Raji (cell line): ENCODE results near the gene EHBP1.

Experiments used
- POLR2A ChIP-seq: IDR thresholded peaks from 2 replicates; pipeline ENCODE4 v1.6.1; 2011; ENCODE audit warnings: low read depth, low read length, control low read depth; ENCODE audit not compliant: insufficient read depth

The EHBP1 gene

DNA sequence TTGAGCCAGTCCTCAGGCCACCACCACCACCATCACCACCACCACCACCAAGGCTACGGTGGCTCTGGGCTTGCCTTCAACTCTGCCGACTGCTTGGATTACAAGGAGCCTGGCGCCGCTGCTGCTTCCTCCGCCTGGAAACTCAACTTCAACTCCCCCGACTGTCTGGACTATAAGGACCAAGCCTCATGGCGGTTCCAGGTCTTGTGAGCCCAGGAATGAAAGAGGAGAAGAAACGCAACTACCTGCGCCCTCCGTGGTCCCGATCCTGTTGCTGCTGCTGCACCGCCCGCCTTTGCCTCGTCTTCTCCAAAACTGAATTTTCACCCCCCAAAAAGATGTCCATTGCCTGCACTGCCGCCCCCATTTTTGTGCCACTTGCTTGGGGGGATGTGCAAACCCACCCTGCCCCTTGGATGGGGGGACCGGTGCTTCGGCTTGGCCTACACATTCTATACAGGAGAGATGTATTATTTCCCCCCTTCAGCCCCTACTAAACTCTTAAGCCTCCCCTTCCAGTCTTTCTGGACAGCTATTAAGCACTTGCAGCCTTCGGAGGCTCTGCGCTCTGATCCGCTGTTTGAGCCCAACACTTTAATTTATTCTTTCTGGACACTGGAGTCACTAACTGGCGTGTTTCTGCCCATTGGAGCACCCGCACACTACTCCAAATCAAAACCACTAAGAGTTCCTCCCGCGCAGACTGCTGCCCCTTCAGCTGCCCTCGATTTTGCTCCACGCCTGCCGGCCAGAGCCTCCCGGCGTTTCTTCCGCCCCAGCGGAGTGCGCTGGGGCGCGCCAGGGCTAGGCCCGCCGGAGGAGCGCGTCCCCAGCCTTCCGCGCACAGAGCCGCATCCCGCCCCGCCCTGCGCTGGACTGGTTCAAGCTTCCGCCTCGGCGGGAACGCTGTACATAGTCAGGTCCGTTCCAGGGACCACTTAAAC, 350.9 kb downstream of the EHBP1 start:
- no peak for TF ChIP-seq POLR2A

DNA sequence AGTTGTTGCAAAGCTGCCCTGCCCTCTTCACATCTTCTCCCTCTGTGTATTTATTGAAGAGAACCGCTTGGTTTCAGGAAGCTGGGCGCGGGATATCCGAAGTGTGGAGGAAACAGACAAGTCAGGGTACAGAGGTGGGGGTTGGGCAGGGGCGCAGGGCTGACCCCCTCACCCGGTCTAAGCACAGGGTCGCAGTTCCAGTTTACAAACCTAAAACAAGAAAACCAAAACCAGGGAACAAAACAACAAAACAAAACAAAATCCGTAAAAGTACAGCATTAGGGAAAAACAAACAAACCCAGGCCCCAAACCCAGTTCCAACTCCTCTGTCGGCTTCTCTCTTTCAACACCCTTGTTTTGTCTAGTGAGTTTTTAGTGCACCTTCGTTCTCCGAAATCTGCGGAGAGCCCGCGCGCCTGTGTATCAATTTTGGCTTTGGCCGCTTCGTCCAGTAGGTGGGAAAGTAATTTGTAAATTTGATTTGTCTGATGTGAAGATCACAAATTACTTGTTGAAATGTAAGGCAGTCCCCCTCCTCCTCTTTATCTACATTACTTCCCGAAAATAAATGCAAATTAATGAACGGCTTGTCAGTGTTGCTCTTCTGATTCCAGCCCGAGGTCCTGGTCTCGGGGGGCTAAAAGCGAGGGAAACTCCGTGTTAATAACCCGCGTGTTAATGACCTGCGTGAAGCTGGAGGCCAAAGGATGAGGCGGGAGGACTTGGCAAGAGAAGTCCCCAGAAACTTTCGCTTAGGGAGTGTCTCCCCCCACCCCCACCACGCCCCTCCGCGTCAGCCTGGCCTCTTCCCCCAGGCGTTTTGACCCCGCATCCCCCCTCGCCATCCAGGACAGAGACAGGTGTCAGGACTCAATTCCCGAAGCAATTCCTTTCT, 352.0 kb downstream of the EHBP1 start:
- TF ChIP-seq POLR2A = no peak

DNA sequence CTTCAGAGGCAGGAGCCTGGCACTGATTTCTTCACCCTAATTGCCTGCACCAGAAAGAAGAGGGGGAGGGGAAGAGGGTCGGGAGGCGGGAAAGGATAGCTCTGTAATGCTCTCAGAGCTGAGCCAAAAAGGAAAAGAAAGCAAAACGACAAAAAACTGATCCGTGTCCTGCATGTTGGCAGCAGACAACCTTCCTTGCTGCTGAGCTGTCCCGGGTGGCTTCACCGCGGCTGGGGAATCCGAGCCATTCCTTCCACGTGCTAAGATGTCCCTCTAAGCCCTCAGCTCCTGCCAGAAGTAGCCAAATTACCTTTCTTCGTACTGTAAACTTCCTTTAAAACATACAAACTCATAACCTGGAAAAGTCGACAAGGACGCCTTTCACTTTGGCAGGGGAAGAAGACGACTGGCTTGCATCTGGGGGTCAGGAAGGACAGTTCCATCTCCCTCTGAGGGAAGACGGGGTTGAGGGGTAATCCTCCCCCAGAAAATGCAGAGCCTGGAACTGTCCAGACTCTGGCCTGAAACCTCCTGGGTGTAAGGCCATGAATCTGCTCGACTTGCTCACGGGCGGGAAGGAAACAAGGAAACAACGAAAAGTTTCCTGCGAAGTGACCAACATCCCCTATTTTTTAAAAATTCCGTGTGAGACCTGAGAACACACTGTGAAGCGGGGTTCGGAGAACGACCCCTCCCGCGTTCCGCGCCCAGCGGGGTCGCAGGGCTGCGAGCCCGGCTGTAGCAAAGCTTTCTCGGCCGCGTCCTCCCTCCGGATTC, 352.8 kb downstream of the EHBP1 start:
- no peak for TF ChIP-seq POLR2A

DNA sequence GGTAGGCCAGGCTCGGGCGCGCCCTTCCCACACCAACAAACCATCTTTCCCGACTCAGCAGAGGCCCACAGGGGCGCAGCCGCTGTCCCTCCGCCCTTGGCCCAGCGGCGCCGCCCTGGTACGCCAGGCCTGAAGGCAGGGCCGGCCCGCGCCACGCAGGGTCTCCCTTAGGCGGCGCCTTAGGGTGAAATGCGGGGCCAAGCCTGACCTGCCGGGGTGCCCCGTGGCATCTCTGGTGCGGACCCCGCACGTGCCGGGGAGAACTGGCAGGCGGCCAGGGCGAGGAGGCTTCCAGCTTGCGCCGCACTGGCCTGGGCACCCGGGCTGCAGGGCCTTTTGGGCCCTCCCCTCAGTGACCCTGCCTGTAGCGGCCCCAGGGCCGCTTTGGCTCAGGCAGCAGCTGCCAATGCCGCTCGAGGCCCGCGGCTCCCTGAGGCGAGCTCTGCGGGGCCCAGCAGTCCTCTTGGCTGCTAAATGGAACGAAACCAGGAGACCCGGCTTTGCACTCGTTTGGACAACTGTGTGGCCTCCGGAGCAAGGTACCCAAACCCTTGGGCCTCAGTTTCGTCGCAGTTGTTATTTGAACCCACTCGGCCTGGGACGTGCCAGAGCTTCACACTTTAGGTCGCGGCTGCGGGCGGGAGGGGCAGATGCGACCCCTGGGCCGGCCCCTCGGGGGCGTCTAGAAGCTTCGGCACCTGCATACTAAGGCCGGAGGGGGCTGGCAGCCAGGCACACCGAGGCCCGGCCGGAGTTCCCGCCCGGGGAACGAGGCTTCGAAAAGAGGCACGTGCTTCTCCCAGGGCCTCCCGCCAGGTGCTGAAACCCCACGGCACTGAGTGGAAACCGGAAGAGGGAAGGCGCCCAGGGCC, 353.6 kb downstream of the EHBP1 start:
- TF ChIP-seq POLR2A = no peak

DNA sequence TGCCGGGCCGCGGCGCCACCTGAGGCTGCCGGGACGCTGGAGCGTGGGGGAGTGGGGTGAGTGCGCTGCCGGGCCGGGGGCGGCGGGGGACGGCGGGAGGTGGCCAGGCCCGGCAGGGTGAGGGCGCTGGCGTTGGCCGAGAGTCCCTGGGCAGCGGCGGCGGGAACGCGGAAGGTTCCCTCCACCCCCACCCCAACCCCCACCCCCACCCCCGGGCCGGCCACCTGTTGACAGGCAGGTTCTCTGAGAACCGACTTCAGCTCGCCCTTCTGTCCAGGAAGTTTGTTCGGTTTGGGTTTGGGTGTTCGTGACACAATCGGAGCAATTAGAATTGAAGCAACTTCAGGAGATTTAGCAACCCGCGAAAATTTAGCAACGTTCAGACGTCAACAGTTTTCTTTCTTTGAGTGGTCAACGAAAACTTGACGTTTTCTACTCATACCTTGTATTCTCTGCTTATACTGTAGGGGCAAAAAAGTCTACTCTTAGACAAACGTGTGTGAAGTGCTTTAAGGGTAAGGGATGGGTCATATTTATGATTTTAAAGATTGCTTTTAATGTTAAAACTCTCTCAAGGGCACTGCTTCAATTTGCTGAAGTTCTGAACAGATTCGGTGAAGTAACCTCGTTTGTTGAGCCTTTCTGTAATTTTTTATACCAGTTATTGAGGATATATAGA, 354.4 kb downstream of the EHBP1 start:
- TF ChIP-seq POLR2A = no peak

DNA sequence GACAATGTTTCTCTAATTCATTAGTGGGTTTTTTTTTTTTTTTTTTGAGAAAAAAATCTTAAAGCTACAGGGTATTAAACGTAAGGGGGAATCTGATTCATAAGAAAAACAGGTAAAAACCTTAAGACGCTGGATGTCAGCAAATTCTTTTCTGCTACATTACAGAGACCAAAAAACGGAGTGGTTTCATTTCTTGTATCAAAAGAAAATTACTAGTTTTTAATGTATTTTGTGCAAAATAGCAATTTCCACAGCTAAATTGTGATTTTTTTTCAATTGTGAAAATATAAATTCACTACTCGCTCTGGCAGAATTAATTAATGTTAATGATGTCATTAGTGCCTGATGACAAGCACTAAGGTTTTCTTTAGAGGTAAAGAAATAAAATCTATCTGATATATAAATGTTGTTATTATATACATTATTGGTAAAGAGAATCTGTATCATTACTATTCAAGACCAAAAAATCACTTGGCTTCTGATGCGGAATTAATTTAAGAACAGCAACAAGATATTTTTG, 355.0 kb downstream of the EHBP1 start:
- no peak for TF ChIP-seq POLR2A

DNA sequence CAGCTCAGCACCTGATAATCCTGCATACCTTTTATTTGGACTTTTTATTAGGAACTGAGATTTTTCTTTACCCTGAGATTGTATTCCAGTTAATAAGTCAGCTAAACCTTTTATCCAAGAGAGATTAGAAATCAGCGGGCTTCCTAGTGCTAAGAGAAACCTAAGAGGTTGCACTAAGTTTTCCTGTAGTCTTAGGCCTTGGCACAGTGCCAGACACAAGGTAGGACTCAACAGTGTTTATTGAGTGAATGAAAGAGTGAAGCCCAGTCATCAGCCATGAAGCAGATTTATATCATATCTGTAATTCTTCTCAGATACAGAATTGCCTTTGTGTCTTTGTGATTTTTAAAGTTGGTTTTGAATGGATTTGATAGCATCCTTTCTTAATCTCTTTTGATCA, 358.7 kb downstream of the EHBP1 start:
- TF ChIP-seq POLR2A = no peak

DNA sequence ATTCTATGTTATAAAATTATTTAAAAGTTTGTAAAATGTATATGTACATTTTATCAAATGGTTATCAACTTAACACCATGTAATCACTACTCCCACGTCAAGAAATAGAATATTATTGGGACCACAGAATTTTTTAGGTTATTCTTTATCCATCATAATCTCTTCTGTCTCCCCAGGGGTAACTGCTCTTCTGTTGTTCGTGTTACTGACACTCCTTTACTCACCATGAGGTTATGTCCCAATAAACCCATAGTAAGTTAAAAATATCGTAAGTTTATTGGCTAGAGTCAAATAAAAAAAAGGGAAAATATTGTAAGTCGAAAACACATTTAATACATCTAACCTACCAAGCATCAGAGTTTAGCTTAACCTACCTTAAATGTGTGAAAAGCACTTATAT, 359.1 kb downstream of the EHBP1 start:
- no peak for TF ChIP-seq POLR2A

DNA sequence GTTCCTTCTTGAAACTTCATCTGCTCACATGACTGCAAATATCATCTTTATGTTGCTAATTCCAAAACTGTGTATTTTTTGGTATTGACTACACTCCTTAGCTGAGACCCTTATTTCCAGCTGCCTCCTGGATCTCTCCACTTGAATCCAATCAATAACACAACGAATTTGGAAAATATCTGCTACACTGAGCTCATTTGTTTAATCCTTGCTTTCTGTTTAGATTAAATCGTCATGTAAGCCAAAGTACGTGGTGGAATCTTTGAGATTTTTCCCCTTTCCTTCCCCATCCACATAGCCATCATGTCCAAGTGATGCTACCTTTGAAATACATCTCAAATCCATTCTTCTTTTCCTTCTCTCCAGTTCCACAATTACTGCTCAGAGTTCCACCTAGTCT, 360.8 kb downstream of the EHBP1 start:
- TF ChIP-seq POLR2A = no peak

DNA sequence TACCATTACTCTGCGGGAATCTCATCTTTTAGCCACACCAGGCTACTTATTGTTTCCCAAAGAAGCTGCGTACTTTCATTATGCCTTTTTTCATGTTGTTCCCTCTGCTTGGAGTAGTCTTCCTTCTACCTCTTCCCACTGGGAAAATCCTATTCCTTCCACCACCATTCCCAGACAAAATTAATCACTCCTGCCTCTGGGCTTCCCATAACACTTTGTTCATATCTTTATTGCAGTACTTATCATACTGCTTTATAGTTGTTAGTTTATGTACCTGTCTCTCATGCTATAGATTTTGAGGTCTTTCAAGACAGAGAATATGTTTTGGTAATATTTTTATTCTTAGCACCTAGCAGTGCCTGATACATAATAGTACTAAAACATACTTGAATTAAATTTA, 361.3 kb downstream of the EHBP1 start:
- no peak for TF ChIP-seq POLR2A

DNA sequence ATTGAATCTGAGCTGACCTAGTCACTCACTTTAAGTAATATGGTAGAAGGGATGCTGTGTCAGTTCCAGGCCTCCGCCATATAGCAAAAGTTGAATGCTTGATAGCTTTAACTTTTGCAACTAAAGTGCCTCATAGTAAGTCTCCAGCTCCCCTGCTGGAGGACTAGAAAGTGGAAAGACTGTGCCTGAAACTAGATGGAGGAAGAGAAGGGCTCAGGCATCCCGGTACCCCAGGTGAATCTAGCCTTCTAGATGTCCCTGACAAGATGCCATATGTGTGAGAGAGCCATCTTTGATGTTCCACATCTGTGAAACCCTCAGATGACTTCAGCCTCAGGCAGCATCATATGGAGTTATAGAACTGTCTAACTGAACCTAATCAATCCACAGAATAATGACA, 366.2 kb downstream of the EHBP1 start:
- no peak for TF ChIP-seq POLR2A

DNA sequence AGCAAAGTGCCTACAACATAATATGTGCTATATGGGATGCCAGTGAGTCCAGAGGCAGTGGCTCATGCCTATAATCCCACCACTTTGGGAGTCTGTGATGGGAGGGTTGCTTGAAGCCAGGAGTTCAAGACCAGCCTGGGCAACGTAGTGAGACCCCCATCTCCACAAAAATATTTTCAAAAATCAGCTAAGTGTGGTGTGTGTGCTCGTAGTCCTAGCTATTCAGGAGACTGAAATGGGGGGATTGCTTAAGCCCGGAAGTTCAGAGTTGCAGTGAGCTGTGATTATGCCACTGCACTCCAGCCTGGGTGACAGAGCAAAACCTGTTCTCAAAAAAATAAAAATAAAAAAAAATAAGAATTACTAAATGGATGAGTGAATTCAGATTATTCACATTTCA, 368.5 kb downstream of the EHBP1 start:
- no peak for TF ChIP-seq POLR2A

DNA sequence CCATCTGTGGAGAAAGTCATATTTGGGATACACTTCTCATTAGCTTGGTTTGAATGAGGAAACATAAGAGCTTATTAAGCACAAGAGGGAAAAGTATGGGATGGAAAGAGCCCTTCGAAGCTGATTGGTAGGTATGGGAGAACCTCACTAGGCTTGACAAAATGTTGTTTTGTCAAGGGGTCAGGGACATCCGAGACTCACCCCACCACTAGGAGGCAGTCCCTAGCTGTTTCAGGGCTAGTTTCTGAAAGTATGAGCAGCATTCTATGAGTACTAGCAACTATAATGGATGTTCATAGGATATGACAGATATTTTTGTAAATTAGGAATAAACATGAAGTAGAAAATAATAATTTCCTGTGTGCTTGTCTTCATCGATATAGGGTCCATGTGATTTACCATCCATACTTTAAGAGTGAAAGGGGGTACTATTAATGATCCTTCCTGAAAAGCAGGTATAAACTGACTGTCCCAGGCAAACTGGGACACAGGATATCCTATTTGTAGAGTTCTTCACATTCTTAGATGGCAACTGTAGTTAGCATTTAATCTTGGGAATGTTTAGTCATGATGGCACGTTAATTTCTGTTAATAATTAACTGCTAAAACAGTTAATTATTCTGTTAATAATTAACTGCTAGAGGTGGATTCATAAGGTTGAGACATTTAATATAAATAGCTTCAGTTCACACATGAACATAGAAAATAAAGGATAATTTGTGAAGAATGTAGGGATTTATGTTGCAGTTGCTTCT, 373.5 kb downstream of the EHBP1 start:
- no peak for TF ChIP-seq POLR2A
